Fibroblast of lung (primary cell): ENCODE measurements around the gene CXCL17.

Source experiments
- CTCF ChIP-seq, 2 donors: IDR thresholded peaks in 1 of 2; conservative IDR thresholded peaks in 1 of 2; 1 replicate in 1 of 2; 2 replicates in 1 of 2; pipeline ENCODE4 v1.5.1; 2011 to 2012; ENCODE audit warnings: low read length in 2 of 2, control low read depth in 1 of 2, inconsistent platforms in 1 of 2, low read depth in 1 of 2, mild to moderate bottlenecking in 1 of 2
- EZH2 ChIP-seq: IDR thresholded peaks from 2 replicates; pipeline ENCODE4 v1.5.1; 2012; ENCODE audit warnings: low read length, control low read depth, mild to moderate bottlenecking; ENCODE audit errors: missing control alignments

DNA sequence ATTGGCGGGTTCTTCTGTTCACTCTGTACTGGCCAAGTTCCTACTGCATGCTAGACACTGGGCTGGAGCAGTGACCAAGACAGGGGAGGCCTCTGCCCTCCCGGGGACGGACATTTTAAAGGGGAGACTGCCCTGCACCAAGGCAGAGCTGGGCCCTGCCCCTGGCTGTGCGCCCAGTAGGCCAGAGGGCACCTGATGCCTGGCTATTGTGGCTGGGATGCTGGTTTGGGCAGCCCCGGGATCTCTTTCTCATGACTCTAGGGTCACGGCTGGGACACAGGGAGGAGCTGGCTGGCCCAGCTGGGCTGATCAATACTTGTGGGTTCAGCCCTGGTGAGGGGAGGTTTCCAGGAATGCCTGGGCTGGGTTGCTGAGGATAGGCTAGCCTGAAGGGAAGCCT lies 33.3 kb downstream of the CXCL17 start:
- TF ChIP-seq CTCF (conservative IDR thresholded peaks at IDR 0.05 in 1 of 2, IDR thresholded peaks at IDR 0.05 in 1 of 2; ENCODE audit: low read depth in 1 of 2, low read length in 2 of 2), result no peak
- no peak for TF ChIP-seq EZH2
